ENCODE measurements around the gene ADD1.

Gene ADD1

GRCh38 chr4:2946812-2947600, 103.4 kb downstream of the ADD1 start:
- ChIA-PET CTCF (interaction anchor here (0.6 to 2.5 kb wide), 5 partner anchors 9 to 183 kb away, joined by 3 to 13 read pairs (median 4); no protein-coding TSS in a partner anchor), POLR2A (no interaction called here)
- no peak for DNase-seq (ENCODE audit: low read depth, low spot score)
- TF ChIP-seq CTCF (IDR thresholded peaks at IDR 0.05; ENCODE audit: insufficient read depth, low read length, missing control alignments): no peak
- no peak overlapping the region for H3K4me3 ChIP-seq (ENCODE audit: low read depth, low read length)

GRCh38 chr4:2947926-2948325, 104.3 kb downstream of the ADD1 start:
- no peak for DNase-seq (ENCODE audit: low read depth, low spot score)

GRCh38 chr4:2948895-2949781, 105.5 kb downstream of the ADD1 start:
- no peak for DNase-seq (ENCODE audit: low read depth, low spot score)
- ChIA-PET CTCF (interaction anchor here (1.5 to 2.5 kb wide), 6 partner anchors 9 to 186 kb away, joined by 4 to 14 read pairs (median 8); partner anchors contain the start of genes GRK4 and NOP14), POLR2A (interaction anchor here (1.4 kb wide), 2 partner anchors 13 to 14 kb away, joined by 3 to 4 read pairs; partner anchors contain the start of genes GRK4 and NOP14)
- peak; percentile 63 for TF ChIP-seq CTCF (IDR thresholded peaks at IDR 0.05; ENCODE audit: insufficient read depth, low read length, missing control alignments)
- H3K4me3 ChIP-seq (ENCODE audit: low read depth, low read length): no peak overlapping the region

More at GRCh38 chr4:2947926-2948325, 104.3 kb downstream of the ADD1 start:
- CTCF ChIA-PET: interaction anchor here (1.3 to 2.5 kb wide), 7 partner anchors 8 to 184 kb away, joined by 3 to 14 read pairs (median 6); partner anchors contain the start of genes GRK4 and NOP14
- POLR2A ChIA-PET: interaction anchor here (1.4 kb wide), 2 partner anchors 12 to 16 kb away, joined by 3 to 4 read pairs; partner anchors contain the start of genes GRK4 and NOP14
- TF ChIP-seq CTCF (IDR thresholded peaks at IDR 0.05; ENCODE audit: insufficient read depth, low read length, missing control alignments): no peak
- H3K4me3 ChIP-seq (ENCODE audit: low read depth, low read length): no peak overlapping the region

GRCh38 chr4:2949782-2950125, 106.1 kb downstream of the ADD1 start:
- no peak overlapping the region for H3K4me3 ChIP-seq (ENCODE audit: low read depth, low read length)
- no peak for TF ChIP-seq CTCF (IDR thresholded peaks at IDR 0.05; ENCODE audit: insufficient read depth, low read length, missing control alignments)
- DNase-seq (ENCODE audit: low read depth, low spot score): no peak
- CTCF ChIA-PET: interaction anchor here (1.5 to 2.1 kb wide), 2 partner anchors 11 to 87 kb away, joined by 7 to 14 read pairs; no protein-coding TSS in a partner anchor
- POLR2A ChIA-PET: no interaction called here

GRCh38 chr4:2950221-2950989, 106.8 kb downstream of the ADD1 start:
- no peak overlapping the region for H3K4me3 ChIP-seq (ENCODE audit: low read depth, low read length)
- CTCF ChIA-PET: interaction anchor here (1.0 kb wide), 1 partner anchor 24 kb away, joined by 3 read pairs; no protein-coding TSS in a partner anchor
- TF ChIP-seq CTCF (IDR thresholded peaks at IDR 0.05; ENCODE audit: insufficient read depth, low read length, missing control alignments): no peak
- DNase-seq (ENCODE audit: low read depth, low spot score): no peak
- POLR2A ChIA-PET: interaction anchor here (1.7 kb wide), 1 partner anchor 14 kb away, joined by 5 read pairs; no protein-coding TSS in a partner anchor

All from AG04449 (cell line).